Choroid plexus epithelial cell (primary cell): ENCODE data around the gene GNPDA2.

Experiments
- DNase-seq: peaks from one replicate; pipeline ENCODE4 v3.0.0-alpha.2; 2010; ENCODE audit warnings: low read depth
- H3K4me3 ChIP-seq: 2 replicates; pipeline ENCODE4 v1.5.1; 2011; ENCODE audit warnings: low read depth, mild to moderate bottlenecking, control low read depth, low read length, moderate library complexity
- TF ChIP-seq, protein P1 (sequence below): conservative IDR thresholded peaks from 2 replicates; pipeline ENCODE4 v1.5.1; 2011; ENCODE audit warnings: low read depth, mild to moderate bottlenecking, control low read depth, inconsistent platforms, low read length, moderate library complexity

The GNPDA2 gene

GRCh38 chr4:44660396-44660795 is 66.0 kb downstream of the GNPDA2 start:
- TF ChIP-seq, protein P1, sequence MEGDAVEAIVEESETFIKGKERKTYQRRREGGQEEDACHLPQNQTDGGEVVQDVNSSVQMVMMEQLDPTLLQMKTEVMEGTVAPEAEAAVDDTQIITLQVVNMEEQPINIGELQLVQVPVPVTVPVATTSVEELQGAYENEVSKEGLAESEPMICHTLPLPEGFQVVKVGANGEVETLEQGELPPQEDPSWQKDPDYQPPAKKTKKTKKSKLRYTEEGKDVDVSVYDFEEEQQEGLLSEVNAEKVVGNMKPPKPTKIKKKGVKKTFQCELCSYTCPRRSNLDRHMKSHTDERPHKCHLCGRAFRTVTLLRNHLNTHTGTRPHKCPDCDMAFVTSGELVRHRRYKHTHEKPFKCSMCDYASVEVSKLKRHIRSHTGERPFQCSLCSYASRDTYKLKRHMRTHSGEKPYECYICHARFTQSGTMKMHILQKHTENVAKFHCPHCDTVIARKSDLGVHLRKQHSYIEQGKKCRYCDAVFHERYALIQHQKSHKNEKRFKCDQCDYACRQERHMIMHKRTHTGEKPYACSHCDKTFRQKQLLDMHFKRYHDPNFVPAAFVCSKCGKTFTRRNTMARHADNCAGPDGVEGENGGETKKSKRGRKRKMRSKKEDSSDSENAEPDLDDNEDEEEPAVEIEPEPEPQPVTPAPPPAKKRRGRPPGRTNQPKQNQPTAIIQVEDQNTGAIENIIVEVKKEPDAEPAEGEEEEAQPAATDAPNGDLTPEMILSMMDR, result no peak
- no peak for DNase-seq
- H3K4me3 ChIP-seq, result no peak overlapping the region

- TF ChIP-seq, protein P1, result no peak
- no peak overlapping the region for H3K4me3 ChIP-seq
- no peak for DNase-seq
Observed at GRCh38 chr4:44652002-44652401, 74.4 kb downstream of the GNPDA2 start.
